GM10248 (cell line): Measurements from ENCODE around the gene SNUPN.

Experiments
- CTCF ChIA-PET: fragments of 300-600 bp; sonication (Branson Sonifier 250); formaldehyde crosslinking; extraction: SDS; loops from one replicate; lab custom pipeline; 2021; ENCODE audit warnings: antibody characterized with exemption; lab: Yijun Ruan, JAX
- POLR2A ChIA-PET: fragments of 350-650 bp; sonication (Branson Sonifier 250); formaldehyde crosslinking; extraction: SDS; loops from one replicate; lab custom pipeline; 2020; ENCODE audit warnings: antibody characterized with exemption; lab: Yijun Ruan, JAX
- DNase-seq: peaks from one replicate; pipeline ENCODE4 v3.0.0; 2012; ENCODE audit errors: extremely low spot score
- TF ChIP-seq, protein P1 (sequence below): IDR thresholded peaks from 2 replicates; pipeline ENCODE4 v1.5.1; 2012; ENCODE audit warnings: mild to moderate bottlenecking, low read depth; ENCODE audit errors: extremely low read depth, missing control alignments, control extremely low read depth

SNUPN gene

DNA sequence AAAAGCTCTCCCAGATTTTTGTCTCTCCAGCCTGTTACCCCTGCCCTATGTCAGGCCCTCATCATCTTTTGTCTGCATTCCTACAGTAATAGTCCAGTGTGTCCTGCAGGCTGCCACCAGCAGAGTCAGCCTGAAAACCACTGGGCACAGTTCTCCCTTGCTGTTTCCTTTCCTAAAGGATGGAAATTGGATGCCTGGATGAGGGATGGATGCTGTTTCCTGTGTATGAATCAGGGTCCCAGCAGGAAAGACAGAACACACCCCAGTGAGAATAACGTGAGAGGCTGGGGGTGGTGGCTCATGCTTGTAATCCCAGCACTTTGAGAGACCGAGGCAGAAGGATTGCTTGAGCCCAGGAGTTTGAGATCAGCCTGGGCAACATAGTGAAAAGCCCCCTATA lies 18.9 kb upstream of the SNUPN start:
- CTCF ChIA-PET: interaction anchor here (3.5 kb wide), 1 partner anchor 277 kb away, joined by 16 read pairs; the partner anchor contains the start of gene MAN2C1
- POLR2A ChIA-PET: interaction anchor here (0.6 kb wide), 1 partner anchor 20 kb away, joined by 3 read pairs; no protein-coding TSS in a partner anchor
- TF ChIP-seq, protein P1, sequence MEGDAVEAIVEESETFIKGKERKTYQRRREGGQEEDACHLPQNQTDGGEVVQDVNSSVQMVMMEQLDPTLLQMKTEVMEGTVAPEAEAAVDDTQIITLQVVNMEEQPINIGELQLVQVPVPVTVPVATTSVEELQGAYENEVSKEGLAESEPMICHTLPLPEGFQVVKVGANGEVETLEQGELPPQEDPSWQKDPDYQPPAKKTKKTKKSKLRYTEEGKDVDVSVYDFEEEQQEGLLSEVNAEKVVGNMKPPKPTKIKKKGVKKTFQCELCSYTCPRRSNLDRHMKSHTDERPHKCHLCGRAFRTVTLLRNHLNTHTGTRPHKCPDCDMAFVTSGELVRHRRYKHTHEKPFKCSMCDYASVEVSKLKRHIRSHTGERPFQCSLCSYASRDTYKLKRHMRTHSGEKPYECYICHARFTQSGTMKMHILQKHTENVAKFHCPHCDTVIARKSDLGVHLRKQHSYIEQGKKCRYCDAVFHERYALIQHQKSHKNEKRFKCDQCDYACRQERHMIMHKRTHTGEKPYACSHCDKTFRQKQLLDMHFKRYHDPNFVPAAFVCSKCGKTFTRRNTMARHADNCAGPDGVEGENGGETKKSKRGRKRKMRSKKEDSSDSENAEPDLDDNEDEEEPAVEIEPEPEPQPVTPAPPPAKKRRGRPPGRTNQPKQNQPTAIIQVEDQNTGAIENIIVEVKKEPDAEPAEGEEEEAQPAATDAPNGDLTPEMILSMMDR: no peak
- DNase-seq: no peak

DNA sequence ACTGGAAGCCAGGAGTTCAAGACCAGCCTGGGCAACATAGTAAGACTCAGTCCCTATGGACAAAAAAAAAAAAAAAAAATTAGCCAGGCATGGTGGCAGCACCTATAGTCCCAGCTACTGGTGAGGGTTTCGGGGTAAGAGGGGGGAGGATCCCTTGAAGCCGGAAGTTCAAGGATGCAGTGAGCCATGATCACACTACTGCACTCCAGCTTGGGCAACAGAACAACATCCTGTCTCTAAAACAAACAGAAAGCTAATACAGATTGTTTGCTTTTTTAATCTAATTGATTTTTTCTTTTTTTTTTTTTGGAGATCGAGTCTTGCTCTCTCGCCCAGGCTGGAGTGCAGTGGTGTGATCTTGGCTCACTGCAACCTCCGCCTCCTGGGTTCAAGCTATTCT lies 16.1 kb upstream of the SNUPN start:
- DNase-seq: no peak
- ChIA-PET POLR2A (no interaction called here), CTCF (interaction anchor here (0.6 to 4.1 kb wide), 6 partner anchors 13 to 274 kb away, joined by 3 to 24 read pairs (median 4); partner anchors contain the start of gene SNUPN)
- TF ChIP-seq, protein P1: no peak

DNA sequence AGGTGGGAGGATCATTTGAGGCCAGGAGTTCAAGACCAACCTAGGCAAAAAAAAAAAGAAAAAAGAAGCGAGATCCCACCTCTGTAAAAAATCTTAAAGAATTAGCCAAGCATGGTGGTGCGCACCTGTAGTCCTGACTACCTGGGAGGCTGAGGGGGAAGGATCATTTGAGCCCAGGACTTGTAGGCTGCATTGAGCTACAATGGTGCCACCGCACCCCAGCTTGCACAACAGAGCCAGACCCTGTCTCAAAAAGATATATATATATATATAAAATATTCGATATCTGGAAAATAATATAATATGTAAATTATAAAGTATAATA lies 15.6 kb upstream of the SNUPN start:
- TF ChIP-seq, protein P1: no peak
- POLR2A ChIA-PET: interaction anchor here (1.3 to 2.5 kb wide), 3 partner anchors 16 to 191 kb away, joined by 5 to 13 read pairs (median 11); partner anchors contain the start of gene SNUPN
- DNase-seq: no peak
- CTCF ChIA-PET: interaction anchor here (0.6 to 4.1 kb wide), 7 partner anchors 13 to 274 kb away, joined by 3 to 24 read pairs (median 3); partner anchors contain the start of gene SNUPN

DNA sequence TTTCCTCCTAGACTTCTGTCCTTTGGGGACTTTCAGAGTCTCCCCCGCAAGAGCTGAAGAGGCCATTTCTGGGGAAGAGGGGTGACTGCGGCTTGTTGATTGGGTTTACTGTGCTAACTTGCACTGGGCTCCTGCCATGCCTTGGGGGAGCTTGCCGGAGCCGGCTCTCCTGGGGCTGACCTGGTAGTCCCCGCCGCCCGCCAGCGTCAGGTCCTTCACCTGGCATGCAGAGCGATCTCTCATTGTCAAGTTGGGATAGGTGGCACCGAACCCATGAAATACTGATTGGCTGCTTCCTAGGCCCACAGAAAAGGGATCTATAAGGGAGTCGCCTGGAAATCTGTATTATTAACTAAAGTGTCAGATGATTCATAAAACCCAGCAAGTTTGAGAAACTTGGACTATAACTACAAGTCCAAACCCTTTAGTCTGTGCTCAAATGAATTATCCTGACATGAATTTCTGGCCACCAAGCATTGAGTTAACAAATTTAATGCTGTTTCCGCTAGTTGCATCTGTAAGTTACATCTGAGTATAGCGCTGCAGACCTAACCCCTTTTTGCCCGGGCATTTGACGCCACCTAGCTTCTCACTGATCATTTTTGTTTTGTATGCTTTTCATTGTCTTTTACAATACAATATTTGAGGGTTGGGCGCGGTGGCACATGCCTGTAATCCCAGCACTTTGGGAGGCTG lies 15.1 kb upstream of the SNUPN start:
- DNase-seq: no peak
- POLR2A ChIA-PET: interaction anchor here (0.5 to 2.5 kb wide), 7 partner anchors 13 to 272 kb away, joined by 3 to 13 read pairs (median 9); partner anchors contain the start of genes MAN2C1, SIN3A and SNUPN
- CTCF ChIA-PET: interaction anchor here (0.8 to 4.1 kb wide), 12 partner anchors 11 to 597 kb away, joined by 3 to 24 read pairs (median 4); partner anchors contain the start of gene SNUPN
- TF ChIP-seq, protein P1: peak; percentile 59

DNA sequence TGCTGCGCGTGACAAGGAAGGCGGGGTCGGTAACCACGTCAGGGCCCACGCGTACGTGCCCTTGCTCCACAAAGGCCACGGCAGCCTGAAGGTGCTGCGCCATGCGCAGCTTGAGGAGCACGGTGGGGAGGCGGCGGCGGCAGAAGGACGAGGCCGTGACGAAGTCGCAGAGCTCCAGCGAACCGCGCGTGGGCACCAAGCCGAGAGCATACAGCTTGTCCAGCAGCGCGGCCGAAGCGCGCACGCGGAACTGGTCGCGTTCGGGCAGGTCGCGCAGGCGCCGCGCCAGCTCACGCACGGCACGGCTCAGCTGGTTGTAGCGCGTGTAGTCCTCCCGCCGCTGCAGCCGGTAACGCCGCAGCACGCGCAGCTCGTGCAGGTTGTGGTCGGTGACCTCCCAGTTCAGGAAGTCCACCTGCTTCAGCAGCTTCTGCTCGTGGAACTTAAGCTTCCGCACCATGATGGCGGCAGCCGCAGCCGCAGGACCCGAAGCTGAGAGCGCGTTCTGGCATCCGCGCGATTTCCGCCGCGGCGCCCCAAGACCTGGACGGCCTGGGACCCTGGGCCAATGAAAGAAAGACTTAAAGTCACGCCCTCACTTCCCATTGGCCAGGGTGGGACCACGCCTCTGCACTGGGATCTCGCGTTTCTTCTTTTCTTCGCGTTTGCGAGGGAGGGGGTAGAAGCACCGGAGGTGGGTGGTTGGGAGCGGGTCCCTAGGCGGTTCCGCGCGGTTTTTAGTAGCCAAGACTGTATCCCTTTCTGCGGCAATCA lies 14.4 kb upstream of the SNUPN start, which contains the start of gene IMP3:
Gene IMP3 (minus strand): TSS at position 516 of the 774 bp plus-strand sequence. CDS start 56 bp downstream, at position 460.
- CTCF ChIA-PET: interaction anchor here (0.7 to 4.1 kb wide), 13 partner anchors 10 to 597 kb away, joined by 3 to 24 read pairs (median 3); partner anchors contain the start of gene SNUPN
- TF ChIP-seq, protein P1: no peak
- POLR2A ChIA-PET: interaction anchor here (0.5 to 2.5 kb wide), 7 partner anchors 12 to 272 kb away, joined by 3 to 13 read pairs (median 9); partner anchors contain the start of genes MAN2C1, SIN3A and SNUPN

More for the DNA sequence above, 14.4 kb upstream of the SNUPN start, which contains the start of gene IMP3:
- DNase-seq: peak; percentile 97
